Brain microvascular endothelial cell (primary cell): ENCODE results near the gene FZD10.

Experiments
- DNase-seq: peaks from one replicate; pipeline ENCODE4 v3.0.0-alpha.2; 2020
- H3K27ac ChIP-seq: fragments of 250-450 bp; sonication (Bioruptor Pico); 2 replicates; pipeline ENCODE4 v1.5.1; 2020; ENCODE audit warnings: mild to moderate bottlenecking, moderate library complexity
- H3K27me3 ChIP-seq: fragments of 250-450 bp; sonication (Bioruptor Pico); replicated peaks from 2 replicates; pipeline ENCODE4 v1.5.1; 2020; ENCODE audit warnings: mild to moderate bottlenecking
- H3K36me3 ChIP-seq: fragments of 250-450 bp; sonication (Bioruptor Pico); replicated peaks from 2 replicates; pipeline ENCODE4 v1.5.1; 2020; ENCODE audit warnings: mild to moderate bottlenecking
- H3K4me3 ChIP-seq: 2 replicates; pipeline ENCODE4 v1.5.1; 2011; ENCODE audit warnings: low read depth, mild to moderate bottlenecking, control low read depth, low read length, moderate library complexity
- in situ Hi-C: cut with HindIII; loops from 2 replicates; pipeline ENCODE4 v1.10.0; 2017; ENCODE audit warnings: low sequenced_read_pairs, low pct_ligation_motif_present
- TF ChIP-seq, protein P1 (sequence below): IDR thresholded peaks from 2 replicates; pipeline ENCODE4 v1.5.1; 2011; ENCODE audit warnings: low read depth, mild to moderate bottlenecking, moderate library complexity, low read length, control low read depth, inconsistent platforms; ENCODE audit errors: missing control alignments

The FZD10 gene

DNA sequence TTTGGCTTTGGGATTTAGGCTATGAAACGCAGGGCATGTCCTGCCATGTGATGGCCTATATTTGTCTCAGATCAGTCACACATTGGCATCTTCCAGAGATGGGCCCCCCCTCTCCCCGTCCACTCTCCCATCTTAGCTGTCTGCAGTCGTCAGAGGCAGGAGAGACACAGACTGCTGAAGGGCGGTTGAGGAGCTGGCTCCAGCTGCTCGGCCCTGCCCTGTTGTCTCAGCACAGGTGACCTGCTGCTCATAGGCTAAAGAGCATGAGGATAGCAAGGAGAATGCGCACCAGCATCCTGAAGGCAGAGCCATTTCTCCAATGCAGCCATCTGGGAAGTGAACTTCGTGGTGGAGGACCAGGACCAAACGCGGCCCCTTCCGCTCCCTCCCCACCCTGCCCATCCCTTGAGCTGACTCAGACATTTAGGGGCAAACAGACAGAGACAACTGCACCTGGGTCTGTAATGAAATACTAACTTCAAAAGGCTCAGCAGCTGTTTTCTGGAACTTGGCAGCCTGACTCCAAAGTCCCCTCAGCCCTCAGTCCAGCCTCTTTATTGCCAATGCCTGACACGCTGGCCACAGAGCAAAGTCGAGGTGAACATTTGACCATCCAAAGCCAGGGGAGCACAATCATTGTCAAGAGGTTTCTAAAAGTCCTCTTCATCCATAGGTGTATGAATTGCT is 22.3 kb downstream of the FZD10 start:
- Histone ChIP-seq H3K36me3 (no peaks in the 10 kb centered on the region), H3K4me3 (no peak overlapping the region), H3K27me3 (no peaks in the 10 kb centered on the region), H3K27ac (no peak overlapping the region)
- no peak for DNase-seq
- TF ChIP-seq, protein P1, sequence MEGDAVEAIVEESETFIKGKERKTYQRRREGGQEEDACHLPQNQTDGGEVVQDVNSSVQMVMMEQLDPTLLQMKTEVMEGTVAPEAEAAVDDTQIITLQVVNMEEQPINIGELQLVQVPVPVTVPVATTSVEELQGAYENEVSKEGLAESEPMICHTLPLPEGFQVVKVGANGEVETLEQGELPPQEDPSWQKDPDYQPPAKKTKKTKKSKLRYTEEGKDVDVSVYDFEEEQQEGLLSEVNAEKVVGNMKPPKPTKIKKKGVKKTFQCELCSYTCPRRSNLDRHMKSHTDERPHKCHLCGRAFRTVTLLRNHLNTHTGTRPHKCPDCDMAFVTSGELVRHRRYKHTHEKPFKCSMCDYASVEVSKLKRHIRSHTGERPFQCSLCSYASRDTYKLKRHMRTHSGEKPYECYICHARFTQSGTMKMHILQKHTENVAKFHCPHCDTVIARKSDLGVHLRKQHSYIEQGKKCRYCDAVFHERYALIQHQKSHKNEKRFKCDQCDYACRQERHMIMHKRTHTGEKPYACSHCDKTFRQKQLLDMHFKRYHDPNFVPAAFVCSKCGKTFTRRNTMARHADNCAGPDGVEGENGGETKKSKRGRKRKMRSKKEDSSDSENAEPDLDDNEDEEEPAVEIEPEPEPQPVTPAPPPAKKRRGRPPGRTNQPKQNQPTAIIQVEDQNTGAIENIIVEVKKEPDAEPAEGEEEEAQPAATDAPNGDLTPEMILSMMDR = no peak
- in situ Hi-C loops = no loop called here

DNA sequence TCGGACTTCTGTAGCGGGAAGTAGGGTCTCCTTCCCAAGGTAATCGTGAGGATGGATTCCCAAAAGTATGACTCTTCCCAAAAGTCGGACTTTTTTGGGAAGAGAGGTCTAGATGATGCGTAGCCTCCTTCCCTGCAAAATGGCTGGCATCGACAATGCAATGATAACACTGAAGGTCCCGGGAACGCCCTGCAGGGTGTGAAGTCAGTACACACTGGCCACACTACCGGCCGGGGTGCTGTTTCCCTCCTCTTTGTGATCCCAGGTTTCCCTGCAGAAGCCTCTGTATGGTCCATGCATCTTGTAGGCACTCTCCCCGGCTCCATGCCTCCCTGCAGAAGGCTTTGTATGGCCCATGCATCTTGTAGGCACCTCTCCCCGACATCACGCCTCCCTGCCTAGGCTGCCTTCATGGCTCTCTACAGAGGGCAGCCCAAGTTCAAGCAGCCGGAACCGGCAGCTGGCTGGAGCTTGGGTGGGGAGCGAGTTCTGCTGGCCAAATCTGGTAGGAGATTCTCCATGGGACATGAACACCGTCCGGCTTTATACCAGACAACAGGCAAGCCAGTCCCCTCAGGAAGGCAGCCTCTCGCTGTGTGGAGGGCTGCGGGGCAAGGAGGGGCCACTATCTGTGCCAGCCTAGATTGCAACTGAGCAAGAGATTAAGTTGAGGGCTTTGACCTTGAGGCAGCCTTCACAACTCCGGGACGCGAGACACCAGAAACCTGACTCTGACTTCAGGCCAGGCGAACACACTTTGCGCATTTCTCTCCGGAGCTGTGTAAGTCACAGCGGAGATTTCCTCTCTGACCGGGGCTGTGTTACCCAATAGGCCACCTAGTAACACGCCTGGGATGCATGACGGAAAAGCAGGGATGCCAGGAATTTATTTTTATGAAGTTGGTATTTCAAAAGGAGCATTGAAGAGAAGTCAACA is 23.5 kb downstream of the FZD10 start:
- in situ Hi-C loops = no loop called here
- TF ChIP-seq, protein P1 = no peak
- Histone ChIP-seq H3K36me3 (no peaks in the 10 kb centered on the region), H3K27ac (no peak overlapping the region), H3K4me3 (no peak overlapping the region), H3K27me3 (no peaks in the 10 kb centered on the region)
- DNase-seq = no peak

DNA sequence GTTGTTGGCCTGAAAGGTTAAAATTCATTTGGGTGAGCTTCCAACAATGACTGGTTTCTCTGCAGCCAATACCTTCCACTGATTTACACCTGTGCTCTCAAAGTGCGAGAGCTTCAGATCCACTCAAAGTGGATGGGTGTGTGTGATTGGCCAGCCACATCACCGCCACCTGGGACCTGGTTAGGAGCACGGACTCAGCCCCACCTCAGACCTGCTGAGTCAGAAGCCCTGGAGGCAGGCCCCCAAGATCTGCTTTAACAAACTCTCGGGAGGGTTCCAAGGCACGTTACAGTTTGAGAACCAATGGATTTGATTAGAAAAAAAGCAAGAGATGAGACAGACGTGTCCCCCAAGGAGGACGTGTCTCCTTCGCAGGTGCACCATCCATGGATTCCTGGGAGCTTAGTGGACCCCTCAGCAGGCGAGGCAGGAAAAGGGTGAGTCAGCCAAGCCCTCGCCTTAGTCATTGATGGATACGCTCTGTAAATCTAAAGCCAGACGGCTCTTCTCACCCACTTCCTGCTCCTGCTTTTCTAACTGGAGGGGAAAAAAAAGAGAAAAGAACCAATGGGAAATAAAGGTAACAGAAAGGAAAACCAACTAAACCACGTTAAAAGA is 24.5 kb downstream of the FZD10 start:
- H3K27ac ChIP-seq = no peak overlapping the region
- TF ChIP-seq, protein P1 = no peak
- no peak for DNase-seq
- no peaks in the 10 kb centered on the region for H3K36me3 ChIP-seq
- in situ Hi-C loops = no loop called here
- no peaks in the 10 kb centered on the region for H3K27me3 ChIP-seq
- H3K4me3 ChIP-seq = no peak overlapping the region

DNA sequence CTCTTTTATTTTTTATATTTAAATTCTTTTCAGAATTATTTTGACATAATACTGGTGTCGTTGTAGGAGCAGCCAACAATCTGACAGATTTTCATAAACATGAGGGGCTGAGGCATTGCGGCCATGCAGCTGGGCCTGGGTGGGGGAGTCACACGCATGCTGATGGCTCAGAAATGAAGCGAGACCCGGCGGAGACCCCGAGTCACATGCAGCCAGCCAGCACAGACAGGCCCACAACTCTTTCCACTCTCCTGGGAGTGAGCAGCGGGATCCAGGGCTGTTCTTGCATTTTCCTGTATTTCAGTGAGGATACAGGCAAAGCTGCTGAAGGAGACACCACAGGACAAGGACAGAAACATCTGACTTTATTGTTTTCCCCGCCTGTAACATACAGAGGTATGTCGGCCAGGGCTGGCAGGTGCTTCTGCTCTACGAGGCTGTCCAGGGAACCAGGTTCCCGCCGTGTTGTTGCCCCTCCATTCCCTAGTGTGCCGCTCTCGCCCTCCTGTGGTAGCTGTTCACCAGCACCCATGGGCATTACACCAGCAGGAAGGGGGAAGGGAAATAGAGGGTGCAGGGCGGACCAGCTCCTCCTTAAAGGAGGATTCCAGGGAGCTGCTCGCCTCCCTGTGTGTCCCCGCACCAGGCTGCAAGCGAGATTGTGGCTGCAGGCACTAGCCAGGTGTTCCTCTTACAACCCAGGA is 30.5 kb downstream of the FZD10 start:
- Histone ChIP-seq H3K4me3 (no peak overlapping the region), H3K36me3 (no peaks in the 10 kb centered on the region), H3K27me3 (no peaks in the 10 kb centered on the region), H3K27ac (no peak overlapping the region)
- in situ Hi-C loops = no loop called here
- TF ChIP-seq, protein P1 = no peak
- no peak for DNase-seq

DNA sequence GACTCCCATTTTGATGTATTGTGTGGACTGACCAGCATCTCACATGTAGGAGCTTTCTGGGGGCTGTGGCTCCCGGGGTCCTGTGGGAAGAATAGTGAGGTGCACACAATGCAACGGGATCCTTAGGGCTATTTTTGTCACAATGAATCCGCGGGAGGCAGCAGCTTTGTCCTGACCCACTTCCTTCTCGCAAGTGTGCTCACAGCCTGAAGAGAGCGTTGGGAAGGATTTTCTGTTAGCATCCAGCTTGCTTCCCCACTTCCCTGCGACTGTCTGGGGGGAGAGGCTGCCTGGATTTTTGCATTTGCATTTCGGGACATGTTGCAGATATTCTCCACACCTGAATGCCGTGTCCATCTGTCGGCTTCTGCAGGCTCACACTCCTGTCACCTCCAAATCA is 31.9 kb downstream of the FZD10 start:
- H3K27me3 ChIP-seq = no peaks in the 10 kb centered on the region
- no peak overlapping the region for H3K4me3 ChIP-seq
- H3K27ac ChIP-seq = no peak overlapping the region
- no peaks in the 10 kb centered on the region for H3K36me3 ChIP-seq
- no peak for DNase-seq
- TF ChIP-seq, protein P1 = no peak
- in situ Hi-C loops = no loop called here
